GM18868 (cell line): ENCODE results near the gene C1orf21.

Source experiments
- ATAC-seq: cut with Tn5 transposase; IDR thresholded peaks from one replicate; pipeline ENCODE4 v1.9.1; 2021; ENCODE audit warnings: mild to moderate bottlenecking, moderate library complexity; ENCODE audit not compliant: unreplicated experiment

The C1orf21 gene

GRCh38 chr1:184552446-184552845 is 165.6 kb downstream of the C1orf21 start:
- ATAC-seq: no peak

GRCh38 chr1:184553845-184554244 is 167.0 kb downstream of the C1orf21 start:
- no peak for ATAC-seq

- no peak for ATAC-seq
These were observed 169.1 kb downstream of the C1orf21 start for GRCh38 chr1:184555665-184556641.

GRCh38 chr1:184556665-184557064 is 169.8 kb downstream of the C1orf21 start:
- ATAC-seq: no peak

- ATAC-seq: no peak
These were observed 170.9 kb downstream of the C1orf21 start for GRCh38 chr1:184557423-184558347.

- ATAC-seq: no peak
These were observed 171.9 kb downstream of the C1orf21 start for GRCh38 chr1:184558691-184559090.

GRCh38 chr1:184559117-184559713 is 172.4 kb downstream of the C1orf21 start:
- no peak for ATAC-seq

GRCh38 chr1:184562806-184563205 is 176.0 kb downstream of the C1orf21 start:
- ATAC-seq: no peak

GRCh38 chr1:184563308-184563707 is 176.5 kb downstream of the C1orf21 start:
- no peak for ATAC-seq

GRCh38 chr1:184567009-184567408 is 180.2 kb downstream of the C1orf21 start:
- no peak for ATAC-seq

- ATAC-seq: no peak
These were observed 180.8 kb downstream of the C1orf21 start for GRCh38 chr1:184567637-184568036.

GRCh38 chr1:184568148-184568547 is 181.3 kb downstream of the C1orf21 start:
- no peak for ATAC-seq

- no peak for ATAC-seq
These were observed 182.3 kb downstream of the C1orf21 start for GRCh38 chr1:184569106-184569505.

- no peak for ATAC-seq
These were observed 187.8 kb downstream of the C1orf21 start for GRCh38 chr1:184574588-184574987.

- no peak for ATAC-seq
These were observed 190.0 kb downstream of the C1orf21 start for GRCh38 chr1:184576822-184577221.

- no peak for ATAC-seq
These were observed 190.5 kb downstream of the C1orf21 start for GRCh38 chr1:184577319-184577718.

GRCh38 chr1:184582411-184582810 is 195.6 kb downstream of the C1orf21 start:
- ATAC-seq: no peak

GRCh38 chr1:184583849-184584248 is 197.0 kb downstream of the C1orf21 start:
- ATAC-seq: no peak

- no peak for ATAC-seq
These were observed 201.9 kb downstream of the C1orf21 start for GRCh38 chr1:184588701-184589100.

- no peak for ATAC-seq
These were observed 203.4 kb downstream of the C1orf21 start for GRCh38 chr1:184590163-184590750.

- no peak for ATAC-seq
These were observed 206.8 kb downstream of the C1orf21 start for GRCh38 chr1:184593597-184593996.
